H1 (cell line): ENCODE data around the gene PCNP. TPM values are rescaled to one million over a fixed set of nuclear protein-coding genes. Genes with fewer than 3 reads are reported as not detected.

Experiments used
- CTCF ChIA-PET: fragments of 300-600 bp; sonication (Branson Sonifier 250); formaldehyde crosslinking; loops from one replicate; lab custom pipeline; 2021; ENCODE audit not compliant: partially characterized antibody; lab: Charles Lee
- POLR2A ChIA-PET: fragments of 300-600 bp; sonication (Branson Sonifier 250); formaldehyde crosslinking; loops from one replicate; lab custom pipeline; 2021; ENCODE audit warnings: inconsistent platforms; ENCODE audit not compliant: partially characterized antibody; lab: Charles Lee
- DNase-seq, 2 experiments: peaks; one replicate each; pipeline versions ENCODE4 v3.0.0 to v3.0.0-alpha.2; 2010 to 2022; ENCODE audit warnings: low spot score in 2 of 2, low read depth in 1 of 2, mixed read lengths in 1 of 2
- FAIRE-seq: peaks from 2 replicates; lab custom pipeline; 2011; peaks lifted over from hg19 to GRCh38; lab: Jason Lieb, UNC
- H2AFZ ChIP-seq: 2 replicates; pipeline ENCODE4 v1.8.1; 2012; ENCODE audit warnings: low read length, inconsistent platforms
- H2AK5ac ChIP-seq: 2 replicates; pipeline ENCODE4 v1.6.1; 2013; ENCODE audit warnings: low read depth, low read length
- H2BK120ac ChIP-seq: replicated peaks from 2 replicates; pipeline ENCODE3; 2013; ENCODE audit warnings: low read depth, low read length, inconsistent platforms
- H2BK12ac ChIP-seq: 2 replicates; pipeline ENCODE4 v1.6.1; 2013; ENCODE audit warnings: low read depth, low read length
- H2BK15ac ChIP-seq: 2 replicates; pipeline ENCODE4 v1.6.1; 2013; ENCODE audit warnings: low read length
- H2BK20ac ChIP-seq: 2 replicates; pipeline ENCODE4 v1.6.1; 2013; ENCODE audit warnings: low read length
- H2BK5ac ChIP-seq: 2 replicates; pipeline ENCODE4 v1.6.1; 2013; ENCODE audit warnings: low read depth, low read length
- H3K14ac ChIP-seq: 2 replicates; pipeline ENCODE4 v1.6.1; 2013; ENCODE audit warnings: inconsistent platforms; ENCODE audit not compliant: insufficient read length
- H3K18ac ChIP-seq: 2 replicates; pipeline ENCODE4 v1.6.1; 2013; ENCODE audit warnings: low read length; ENCODE audit errors: extremely low read depth
- H3K23ac ChIP-seq: 2 replicates; pipeline ENCODE4 v1.6.1; 2013; ENCODE audit warnings: inconsistent platforms; ENCODE audit not compliant: insufficient read length
- H3K23me2 ChIP-seq: 2 replicates; pipeline ENCODE4 v1.6.1; 2013; ENCODE audit warnings: low read depth, low read length
- H3K27ac ChIP-seq: 2 replicates; pipeline ENCODE4 v1.6.1; 2011; ENCODE audit warnings: low read depth, low read length, inconsistent platforms
- H3K27me3 ChIP-seq, 4 experiments: replicated peaks in 1 of 4; 1 replicate in 1 of 4; 2 replicates in 3 of 4; pipeline versions ENCODE4 v1.6.1 to v1.8.1; 2011 to 2013; ENCODE audit warnings: low read length in 3 of 4, mild to moderate bottlenecking in 3 of 4, inconsistent platforms in 2 of 4, mixed read lengths in 2 of 4, moderate library complexity in 1 of 4; ENCODE audit not compliant: control insufficient read depth in 3 of 4, insufficient read depth in 3 of 4; ENCODE audit errors: extremely low read depth in 1 of 4
- H3K36me3 ChIP-seq, 4 experiments: 2 replicates each; pipeline versions ENCODE4 v1.6.1 to v1.8.1; 2011 to 2013; ENCODE audit warnings: mild to moderate bottlenecking in 4 of 4, low read length in 3 of 4, moderate library complexity in 2 of 4, control low read depth in 1 of 4, inconsistent platforms in 1 of 4; ENCODE audit not compliant: insufficient read depth in 4 of 4, control insufficient read depth in 2 of 4
- H3K4ac ChIP-seq: replicated peaks from 2 replicates; pipeline ENCODE3; 2013; ENCODE audit warnings: low read length, low read depth, mixed read lengths, inconsistent platforms; ENCODE audit not compliant: insufficient read length
- H3K4me1 ChIP-seq, 4 experiments: replicated peaks in 1 of 4; 1 replicate in 1 of 4; 2 replicates in 3 of 4; pipeline versions ENCODE4 v1.6.1 to v1.8.1; 2011 to 2013; ENCODE audit warnings: low read length in 3 of 4, inconsistent platforms in 2 of 4, mixed read lengths in 1 of 4; ENCODE audit not compliant: insufficient read depth in 4 of 4, control insufficient read depth in 3 of 4
- H3K4me2 ChIP-seq, 2 experiments: 2 replicates each; pipeline versions ENCODE4 v1.6.1 to v1.8.1; 2011 to 2013; ENCODE audit warnings: low read depth in 2 of 2, low read length in 2 of 2, control low read depth in 1 of 2, inconsistent platforms in 1 of 2, mild to moderate bottlenecking in 1 of 2; ENCODE audit not compliant: insufficient read depth in 1 of 2
- H3K4me3 ChIP-seq, 4 experiments: fragments of 200-600, 300-600 bp in 1 of 4; sonication (generic), shearing (Covaris generic), sonication (Bioruptor Twin) in 1 of 4; 2 replicates each; pipeline versions ENCODE4 v1.5.1 to v1.8.1; 2011 to 2016; ENCODE audit warnings: low read length in 4 of 4, low read depth in 3 of 4, control low read depth in 2 of 4, inconsistent platforms in 2 of 4, mild to moderate bottlenecking in 2 of 4, mixed read lengths in 1 of 4, moderate library complexity in 1 of 4; ENCODE audit not compliant: insufficient read depth in 2 of 4; ENCODE audit errors: extremely low read depth in 1 of 4
- H3K56ac ChIP-seq: replicated peaks from 2 replicates; pipeline ENCODE3; 2013; ENCODE audit warnings: low read depth, mild to moderate bottlenecking, mixed read lengths, low read length, inconsistent platforms; ENCODE audit not compliant: insufficient read length
- H3K79me1 ChIP-seq: 2 replicates; pipeline ENCODE4 v1.6.1; 2013; ENCODE audit warnings: low read depth, low read length, control low read depth
- H3K79me2 ChIP-seq, 2 experiments: 2 replicates each; pipeline versions ENCODE4 v1.6.1 to v1.8.1; 2012 to 2013; ENCODE audit warnings: low read length in 2 of 2, mild to moderate bottlenecking in 2 of 2, inconsistent platforms in 1 of 2; ENCODE audit not compliant: insufficient read depth in 2 of 2, control insufficient read depth in 1 of 2
- H3K9ac ChIP-seq, 4 experiments: replicated peaks in 1 of 4; 1 replicate in 1 of 4; 2 replicates in 3 of 4; pipeline versions ENCODE4 v1.6.1 to v1.8.1; 2011 to 2013; ENCODE audit warnings: low read depth in 3 of 4, low read length in 3 of 4, control low read depth in 2 of 4, mild to moderate bottlenecking in 2 of 4, moderate library complexity in 2 of 4, inconsistent platforms in 1 of 4; ENCODE audit errors: extremely low read depth in 1 of 4
- H3K9me3 ChIP-seq, 2 experiments: 2 replicates each; pipeline versions ENCODE4 v1.6.1 to v1.8.1; 2012 to 2013; ENCODE audit warnings: mild to moderate bottlenecking in 2 of 2, moderate library complexity in 2 of 2, control low read depth in 1 of 2, inconsistent platforms in 1 of 2, low read depth in 1 of 2, low read length in 1 of 2, mixed read lengths in 1 of 2; ENCODE audit not compliant: insufficient read depth in 2 of 2
- H4K20me1 ChIP-seq, 2 experiments: replicated peaks in 1 of 2; 2 replicates each; pipeline versions ENCODE3 to v1.8.1; 2011 to 2013; ENCODE audit warnings: inconsistent platforms in 2 of 2, low read length in 2 of 2, mild to moderate bottlenecking in 1 of 2; ENCODE audit not compliant: insufficient read depth in 2 of 2, control insufficient read depth in 1 of 2
- H4K5ac ChIP-seq: 2 replicates; pipeline ENCODE4 v1.6.1; 2013; ENCODE audit warnings: low read length, low read depth, mixed read lengths, inconsistent platforms; ENCODE audit not compliant: insufficient read length
- H4K8ac ChIP-seq: 2 replicates; pipeline ENCODE4 v1.8.0; 2013; ENCODE audit warnings: mild to moderate bottlenecking, moderate library complexity, low read length, inconsistent platforms; ENCODE audit not compliant: insufficient read depth; ENCODE audit errors: extremely low read depth
- H4K91ac ChIP-seq: replicated peaks from 2 replicates; pipeline ENCODE3; 2013; ENCODE audit warnings: low read length, mixed read lengths, inconsistent platforms; ENCODE audit not compliant: insufficient read length
- ASH2L ChIP-seq: fragments of 200-600, 300-600 bp; sonication (generic); IDR thresholded peaks from one replicate; pipeline ENCODE4 v1.7.1; 2017; ENCODE audit warnings: low read length
- CBX8 ChIP-seq: fragments of 300-800, 300-1000 bp; sonication (generic); IDR thresholded peaks from 2 replicates; pipeline ENCODE4 v1.7.1; 2016; ENCODE audit warnings: low read depth, low read length, borderline replicate concordance
- FOSL1 ChIP-seq: IDR thresholded peaks from 2 replicates; pipeline ENCODE4 v1.6.1; 2011; ENCODE audit warnings: mild to moderate bottlenecking, low read depth, low read length, moderate library complexity; ENCODE audit not compliant: insufficient read depth
- GABPA ChIP-seq: IDR thresholded peaks from 2 replicates; pipeline ENCODE4 v1.6.1; 2011; ENCODE audit warnings: mild to moderate bottlenecking, low read length, moderate library complexity, borderline replicate concordance; ENCODE audit not compliant: insufficient read depth
- JUN ChIP-seq: IDR thresholded peaks from 2 replicates; pipeline ENCODE4 v1.6.1; 2011; ENCODE audit warnings: low read depth, mild to moderate bottlenecking, improper control_type of control experiment, low read length
- KDM1A ChIP-seq: fragments of 200-600, 300-600 bp; sonication (generic); IDR thresholded peaks from 2 replicates; pipeline ENCODE4 v1.7.1; 2016; ENCODE audit warnings: mild to moderate bottlenecking, low read length, borderline replicate concordance
- POLR2AphosphoS5 ChIP-seq: IDR thresholded peaks from 2 replicates; pipeline ENCODE4 v1.6.1; 2011; ENCODE audit warnings: low read depth, low read length
- SUZ12 ChIP-seq: fragments of 200-600 bp; sonication (generic); IDR thresholded peaks from 2 replicates; pipeline ENCODE4 v1.6.1; 2012; ENCODE audit warnings: mild to moderate bottlenecking, inconsistent platforms, low read length, moderate library complexity, mixed read lengths
- TEAD4 ChIP-seq: IDR thresholded peaks from 2 replicates; pipeline ENCODE4 v1.6.1; 2012; ENCODE audit warnings: low read depth, low read length, inconsistent platforms, mixed read lengths
- WGBS, 2 experiments: shearing (Covaris generic) in 1 of 2; methylation state at CpG; one replicate each; pipeline versions ENCODE4 v1.1.6 to v1.1.7; 2013 to 2015; ENCODE audit warnings: low lambda C conversion rate in 2 of 2, mixed read lengths in 2 of 2, inconsistent platforms in 1 of 2, low coverage in 1 of 2, missing lambda C conversion rate in 1 of 2; ENCODE audit not compliant: insufficient replicate concordance in 2 of 2, insufficient coverage in 1 of 2, insufficient read length in 1 of 2; ENCODE audit errors: extremely low coverage in 1 of 2, missing lambda C conversion rate in 1 of 2; 5-methylcytosine and 5-hydroxymethylcytosine counted together
- polyA plus RNA-seq, 7 experiments: library from polyadenylated mRNA; depleted of rRNA in 3 of 7; stranded (reverse) in 5 of 7; unstranded in 2 of 7; fragments of >200 nt in 5 of 7; fragments of 200-250 nt in 2 of 7; gene quantifications; 1 replicate in 5 of 7; 2 replicates in 1 of 7; 4 replicates in 1 of 7; pipeline versions ENCODE4 v1.2.1 to v1.2.3, GENCODE V29; 2011 to 2013; ENCODE audit warnings: missing spikeins in 2 of 7, mixed read lengths in 2 of 7
- total RNA-seq: library from RNA; stranded (reverse); fragmentation: NEBNext Ultra II Directional; extraction: Animal tissue kit (Norgen Biotek cat#: 25700); gene quantifications from 2 replicates; pipeline ENCODE4 v1.2.1, GENCODE V29; 2021

The PCNP gene
- total and polyA plus RNA-seq, 2 of the 8 experiments (the other 6 are each of a cell fraction or from before 2014, with no cell fraction given), result 29.1 to 192 TPM

DNA sequence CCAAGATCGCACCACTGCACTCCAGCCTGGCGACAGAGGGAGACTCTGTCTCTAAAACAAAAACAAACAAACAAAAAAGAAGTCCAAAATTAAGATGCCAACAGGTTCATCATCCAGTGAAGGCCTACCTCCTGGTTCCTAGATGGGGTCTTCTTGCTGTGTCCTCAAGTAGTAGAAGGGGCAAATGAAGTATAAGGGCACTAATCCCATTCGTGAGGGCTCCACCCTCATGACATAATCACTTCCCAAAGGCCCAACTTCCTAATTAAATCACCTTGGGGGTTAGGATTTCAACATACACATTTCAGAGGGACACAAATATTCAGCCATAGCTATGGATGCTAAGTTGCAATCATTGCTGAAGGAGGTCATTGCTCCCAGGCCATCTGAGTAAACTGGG lies 45.8 kb downstream of the PCNP start:
- Histone ChIP-seq H4K20me1 (no peaks in the 10 kb centered on the region), H2BK120ac (no peak overlapping the region), H3K79me2 (no peaks in the 10 kb centered on the region), H3K4me1 (peaks cover 0 to 1% (median 0%) of the 10 kb centered on the region in 4 experiments; a peak in 2 of 7 replicates), H3K4ac (no peak overlapping the region), H3K79me1 (no peaks in the 10 kb centered on the region), H2BK15ac (no peak overlapping the region), H3K9me3 (no peaks in the 10 kb centered on the region), H3K23ac (no peak overlapping the region), H3K9ac (no peak overlapping the region), H2AK5ac (no peak overlapping the region), H3K14ac (no peak overlapping the region), H2BK12ac (no peak overlapping the region), H3K4me3 (no peak overlapping the region), H2BK5ac (no peak overlapping the region), H2AFZ (no peak overlapping the region), H3K4me2 (no peak overlapping the region), H3K27me3 (no peaks in the 10 kb centered on the region), H3K18ac (no peak overlapping the region), H4K8ac (no peak overlapping the region), H3K23me2 (no peaks in the 10 kb centered on the region), H3K36me3 (no peaks in the 10 kb centered on the region), H2BK20ac (no peak overlapping the region), H4K5ac (no peak overlapping the region), H4K91ac (no peak overlapping the region), H3K27ac (no peak overlapping the region), H3K56ac (no peak overlapping the region)
- no peak for DNase-seq
- ChIA-PET CTCF (interaction anchor here (1.2 kb wide), 1 partner anchor 12 kb away, joined by 3 read pairs; no protein-coding TSS in a partner anchor), POLR2A (no interaction called here)
- TF ChIP-seq TEAD4 (no peak), SUZ12 (no peak), KDM1A (no peak), GABPA (no peak), FOSL1 (no peak), CBX8 (no peak), POLR2AphosphoS5 (no peak), JUN (no peak), ASH2L (no peak)
- WGBS, 2 experiments, result 100% methylated on average over 3 of the region's 3 CpGs; no CpG with 5 or more reads in 1 of the 2 experiments
- FAIRE-seq, result no peak
